HEK293 (cell line): ENCODE data around the gene S100G.
A peak's percentile ranks its signal among the peaks of the same experiment; 100 is the strongest.

Experiments used
- CTCF ChIA-PET: fragments of 350-600 bp; formaldehyde crosslinking; extraction: SDS; loops from one replicate; lab custom pipeline; 2021; ENCODE audit warnings: antibody characterized with exemption; lab: Yijun Ruan, JAX
- POLR2A ChIA-PET: fragments of 300-600 bp; formaldehyde crosslinking; extraction: SDS; loops from one replicate; lab custom pipeline; 2020; ENCODE audit warnings: antibody characterized with exemption, inconsistent platforms; lab: Yijun Ruan, JAX
- H3K27ac ChIP-seq: fragments of 200-500 bp; sonication (Bioruptor generic); 2 replicates; pipeline ENCODE4 v1.5.1; 2014; ENCODE audit warnings: low read depth, low read length, control low read depth, inconsistent platforms; ENCODE audit errors: extremely low read depth
- H3K36me3 ChIP-seq, 2 experiments: fragments of 200-500 bp in 1 of 2; sonication (Bioruptor generic) in 1 of 2; 1 replicate in 1 of 2; 2 replicates in 1 of 2; pipeline ENCODE4 v1.5.1; 2014 to 2017; ENCODE audit warnings: inconsistent platforms in 2 of 2, low read length in 2 of 2; ENCODE audit not compliant: control insufficient read depth in 2 of 2, insufficient read depth in 1 of 2
- H3K4me1 ChIP-seq: fragments of 200-500 bp; sonication (Bioruptor generic); 2 replicates; pipeline ENCODE4 v1.5.1; 2014; ENCODE audit warnings: mild to moderate bottlenecking, low read length, inconsistent platforms; ENCODE audit not compliant: control insufficient read depth, insufficient read depth
- H3K4me3 ChIP-seq: 2 replicates; pipeline ENCODE4 v1.5.1; 2011; ENCODE audit warnings: low read depth, mild to moderate bottlenecking, control low read depth, low read length, moderate library complexity
- H3K9me3 ChIP-seq: fragments of 200-500 bp; sonication (Bioruptor generic); 2 replicates; pipeline ENCODE4 v1.5.1; 2014; ENCODE audit warnings: low read depth, low read length, inconsistent platforms; ENCODE audit not compliant: control insufficient read depth, insufficient read depth
- BCL11B ChIP-seq: fragments of 450-650 bp; formaldehyde crosslinking; IDR thresholded peaks from 2 replicates; pipeline ENCODE4 v1.5.1; 2016; ENCODE audit warnings: low read depth, missing biosample characterization, missing genetic modification characterization
- GLIS1 ChIP-seq: fragments of 450-650 bp; formaldehyde crosslinking; IDR thresholded peaks from 2 replicates; pipeline ENCODE4 v1.5.1; 2016; ENCODE audit warnings: missing biosample characterization, missing genetic modification characterization
- TRIM28 ChIP-seq: IDR thresholded peaks from 2 replicates; pipeline ENCODE4 v1.6.1; 2011; ENCODE audit warnings: low read length, control low read depth, borderline replicate concordance
- ZBTB6 ChIP-seq: fragments of 450-650 bp; formaldehyde crosslinking; IDR thresholded peaks from 2 replicates; pipeline ENCODE4 v1.5.1; 2017; ENCODE audit warnings: missing biosample characterization, missing genetic modification characterization
- ZFHX2 ChIP-seq: fragments of 450-650 bp; formaldehyde crosslinking; conservative IDR thresholded peaks from 2 replicates; pipeline ENCODE4 v1.5.1; 2016; ENCODE audit warnings: missing biosample characterization, missing genetic modification characterization
- ZNF140 ChIP-seq: fragments of 450-650 bp; formaldehyde crosslinking; IDR thresholded peaks from 2 replicates; pipeline ENCODE4 v1.5.1; 2016; ENCODE audit warnings: missing biosample characterization, missing genetic modification characterization
- ZNF155 ChIP-seq: fragments of 450-650 bp; formaldehyde crosslinking; IDR thresholded peaks from 2 replicates; pipeline ENCODE4 v1.5.1; 2016; ENCODE audit warnings: missing biosample characterization, missing genetic modification characterization
- ZNF24 ChIP-seq: fragments of 450-650 bp; formaldehyde crosslinking; IDR thresholded peaks from 2 replicates; pipeline ENCODE4 v1.5.1; 2016; ENCODE audit warnings: missing biosample characterization, missing genetic modification characterization
- ZNF335 ChIP-seq: fragments of 450-650 bp; formaldehyde crosslinking; conservative IDR thresholded peaks from 2 replicates; pipeline ENCODE4 v1.5.1; 2016; ENCODE audit warnings: missing biosample characterization, missing genetic modification characterization
- ZNF37A ChIP-seq: fragments of 450-650 bp; IDR thresholded peaks from 2 replicates; pipeline ENCODE4 v1.5.1; 2018; ENCODE audit warnings: missing biosample characterization, missing genetic modification characterization
- ZNF416 ChIP-seq: fragments of 450-650 bp; formaldehyde crosslinking; IDR thresholded peaks from 2 replicates; pipeline ENCODE4 v1.5.1; 2016; ENCODE audit warnings: missing biosample characterization, missing genetic modification characterization
- ZNF48 ChIP-seq: fragments of 450-650 bp; formaldehyde crosslinking; IDR thresholded peaks from 2 replicates; pipeline ENCODE4 v1.5.1; 2016; ENCODE audit warnings: missing biosample characterization, missing genetic modification characterization
- ZNF518A ChIP-seq: fragments of 450-650 bp; formaldehyde crosslinking; conservative IDR thresholded peaks from 2 replicates; pipeline ENCODE4 v1.5.1; 2016; ENCODE audit warnings: low read depth, missing biosample characterization, missing genetic modification characterization
- ZNF521 ChIP-seq: fragments of 450-650 bp; formaldehyde crosslinking; IDR thresholded peaks from 2 replicates; pipeline ENCODE4 v1.5.1; 2017; ENCODE audit warnings: missing biosample characterization, mild to moderate bottlenecking, missing genetic modification characterization
- ZNF555 ChIP-seq: fragments of 450-650 bp; formaldehyde crosslinking; conservative IDR thresholded peaks from 2 replicates; pipeline ENCODE4 v1.5.1; 2017; ENCODE audit warnings: missing biosample characterization, mild to moderate bottlenecking, missing genetic modification characterization, inconsistent platforms
- ZNF561 ChIP-seq: fragments of 450-650 bp; IDR thresholded peaks from 2 replicates; pipeline ENCODE4 v1.5.1; 2018; ENCODE audit warnings: missing biosample characterization, missing genetic modification characterization, borderline replicate concordance
- ZNF580 ChIP-seq: fragments of 450-650 bp; formaldehyde crosslinking; IDR thresholded peaks from 2 replicates; pipeline ENCODE4 v1.5.1; 2016; ENCODE audit warnings: missing biosample characterization, missing genetic modification characterization
- ZNF621 ChIP-seq: fragments of 450-650 bp; formaldehyde crosslinking; IDR thresholded peaks from 2 replicates; pipeline ENCODE4 v1.5.1; 2017; ENCODE audit warnings: missing biosample characterization, missing genetic modification characterization
- ZNF629 ChIP-seq: fragments of 450-650 bp; formaldehyde crosslinking; IDR thresholded peaks from 2 replicates; pipeline ENCODE4 v1.5.1; 2017; ENCODE audit warnings: missing biosample characterization, missing genetic modification characterization
- ZNF658 ChIP-seq: fragments of 450-650 bp; formaldehyde crosslinking; IDR thresholded peaks from 2 replicates; pipeline ENCODE4; 2016; ENCODE audit warnings: missing biosample characterization, missing genetic modification characterization
- ZNF777 ChIP-seq: fragments of 450-650 bp; formaldehyde crosslinking; IDR thresholded peaks from 2 replicates; pipeline ENCODE4 v1.5.1; 2017; ENCODE audit warnings: missing biosample characterization, missing genetic modification characterization, borderline replicate concordance
- ZSCAN23 ChIP-seq: fragments of 450-650 bp; formaldehyde crosslinking; IDR thresholded peaks from 2 replicates; pipeline ENCODE4 v1.5.1; 2016; ENCODE audit warnings: missing biosample characterization, missing genetic modification characterization
- TF ChIP-seq, protein P1 (sequence below): fragments of 450-650 bp; formaldehyde crosslinking; IDR thresholded peaks from 2 replicates; pipeline ENCODE4 v1.5.1; 2016; ENCODE audit warnings: missing biosample characterization, missing genetic modification characterization
- TF ChIP-seq, protein P2 (sequence below): fragments of 450-650 bp; IDR thresholded peaks from 2 replicates; pipeline ENCODE4 v1.5.1; 2018; ENCODE audit warnings: missing biosample characterization, missing genetic modification characterization

The S100G gene

DNA sequence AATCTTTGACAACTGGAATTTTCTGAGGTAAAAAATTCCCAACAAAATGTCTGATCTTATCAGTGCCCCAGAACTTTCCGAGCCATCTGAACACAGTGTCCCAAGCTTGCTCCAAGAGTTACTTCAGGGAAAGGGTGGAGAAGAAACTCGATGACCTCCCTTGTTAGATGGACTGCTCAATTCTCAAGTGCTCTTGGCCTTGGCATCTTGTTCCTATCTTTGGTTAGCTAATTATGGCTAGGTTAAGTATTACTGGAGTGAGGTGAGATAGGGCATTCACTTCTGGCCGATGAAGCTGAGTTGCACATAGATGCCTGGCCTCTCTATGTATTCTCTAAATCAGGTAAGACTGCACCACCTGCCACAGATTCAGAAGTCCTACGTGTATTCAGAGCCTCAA is 9.1 kb upstream of the S100G start (continued):
- TF ChIP-seq ZNF580 (tag by site-specific recombination) (no peak), ZNF555 (no peak), ZNF561 (tag by site-specific recombination) (no peak), ZNF140 (no peak), ZNF335 (tag by site-specific recombination) (no peak), GLIS1 (tag by site-specific recombination) (no peak)
- TF ChIP-seq, protein P1, sequence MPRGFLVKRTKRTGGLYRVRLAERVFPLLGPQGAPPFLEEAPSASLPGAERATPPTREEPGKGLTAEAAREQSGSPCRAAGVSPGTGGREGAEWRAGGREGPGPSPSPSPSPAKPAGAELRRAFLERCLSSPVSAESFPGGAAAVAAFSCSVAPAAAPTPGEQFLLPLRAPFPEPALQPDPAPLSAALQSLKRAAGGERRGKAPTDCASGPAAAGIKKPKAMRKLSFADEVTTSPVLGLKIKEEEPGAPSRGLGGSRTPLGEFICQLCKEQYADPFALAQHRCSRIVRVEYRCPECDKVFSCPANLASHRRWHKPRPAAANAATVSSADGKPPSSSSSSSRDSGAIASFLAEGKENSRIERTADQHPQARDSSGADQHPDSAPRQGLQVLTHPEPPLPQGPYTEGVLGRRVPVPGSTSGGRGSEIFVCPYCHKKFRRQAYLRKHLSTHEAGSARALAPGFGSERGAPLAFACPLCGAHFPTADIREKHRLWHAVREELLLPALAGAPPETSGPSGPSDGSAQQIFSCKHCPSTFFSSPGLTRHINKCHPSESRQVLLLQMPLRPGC (tag by site-specific recombination), result no peak

DNA sequence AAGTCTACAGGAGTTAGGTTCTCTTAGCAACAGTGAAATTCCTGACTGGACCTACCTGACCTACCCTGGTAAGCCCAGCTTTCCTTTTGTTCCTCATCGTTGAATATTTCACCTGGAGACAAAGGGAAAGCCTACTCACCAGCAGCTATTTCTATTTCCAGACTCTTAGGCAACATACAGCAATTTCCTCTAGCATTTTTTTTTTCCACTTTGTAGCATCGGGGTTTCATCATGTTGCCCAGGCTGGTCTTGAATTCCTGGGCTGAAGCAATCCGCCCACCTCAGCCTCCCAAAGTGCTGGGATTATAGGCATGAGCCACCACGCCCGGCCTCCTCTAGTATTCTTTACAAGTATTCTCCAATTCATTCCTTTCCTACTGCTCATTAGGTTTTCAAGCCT is 6.8 kb upstream of the S100G start:
- Histone ChIP-seq H3K27ac (no peak overlapping the region), H3K9me3 (no peaks in the 10 kb centered on the region), H3K4me3 (no peak overlapping the region), H3K4me1 (no peaks in the 10 kb centered on the region), H3K36me3 (peaks cover 3 to 9% of the 10 kb centered on the region in 2 experiments; a peak in 2 of 3 replicates)
- POLR2A ChIA-PET, result no interaction called here
- peak; percentile 31; the same call in 1 of the 2 replicates for TF ChIP-seq ZFHX2 (tag by site-specific recombination)
- TF ChIP-seq, protein P2, sequence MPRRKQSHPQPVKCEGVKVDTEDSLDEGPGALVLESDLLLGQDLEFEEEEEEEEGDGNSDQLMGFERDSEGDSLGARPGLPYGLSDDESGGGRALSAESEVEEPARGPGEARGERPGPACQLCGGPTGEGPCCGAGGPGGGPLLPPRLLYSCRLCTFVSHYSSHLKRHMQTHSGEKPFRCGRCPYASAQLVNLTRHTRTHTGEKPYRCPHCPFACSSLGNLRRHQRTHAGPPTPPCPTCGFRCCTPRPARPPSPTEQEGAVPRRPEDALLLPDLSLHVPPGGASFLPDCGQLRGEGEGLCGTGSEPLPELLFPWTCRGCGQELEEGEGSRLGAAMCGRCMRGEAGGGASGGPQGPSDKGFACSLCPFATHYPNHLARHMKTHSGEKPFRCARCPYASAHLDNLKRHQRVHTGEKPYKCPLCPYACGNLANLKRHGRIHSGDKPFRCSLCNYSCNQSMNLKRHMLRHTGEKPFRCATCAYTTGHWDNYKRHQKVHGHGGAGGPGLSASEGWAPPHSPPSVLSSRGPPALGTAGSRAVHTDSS, result no peak
- no peak for TF ChIP-seq ZNF416 (tag by site-specific recombination)
- no peak for TF ChIP-seq BCL11B (tag by site-specific recombination)
- no peak for TF ChIP-seq ZNF621 (tag by site-specific recombination)
- CTCF ChIA-PET, result interaction anchor here (0.6 kb wide), 1 partner anchor 13 kb away, joined by 3 read pairs; no protein-coding TSS in a partner anchor

- ChIA-PET CTCF (no interaction called here), POLR2A (no interaction called here)
- no peak for TF ChIP-seq ZNF140
- TF ChIP-seq ZNF48 (tag by site-specific recombination), result no peak
- no peak for TF ChIP-seq ZSCAN23 (tag by site-specific recombination)
- no peak for TF ChIP-seq ZNF777
- no peak for TF ChIP-seq ZNF518A (tag by site-specific recombination)
- TF ChIP-seq ZNF629 (tag by site-specific recombination), result no peak
- no peak for TF ChIP-seq ZNF521 (tag by site-specific recombination)
- no peak for TF ChIP-seq ZNF155
- TF ChIP-seq TRIM28, result no peak
- TF ChIP-seq ZNF658 (tag by site-specific recombination), result no peak
- no peak for TF ChIP-seq ZBTB6 (tag by site-specific recombination)
- no peak for TF ChIP-seq ZNF37A (tag by site-specific recombination)
- TF ChIP-seq ZNF24 (tag by site-specific recombination), result no peak
- Histone ChIP-seq H3K9me3 (no peaks in the 10 kb centered on the region), H3K4me3 (no peak overlapping the region), H3K27ac (no peak overlapping the region), H3K36me3 (peaks cover under 1 to 4% of the 10 kb centered on the region in 2 experiments; a peak in 2 of 3 replicates), H3K4me1 (no peaks in the 10 kb centered on the region)
These were observed 3.4 kb upstream of the S100G start for GRCh38 chrX:16646366-16647138.
